NCI-H128 (cell line): ENCODE data around the gene GRB10.

ENCODE experiments used
- DNase-seq: peaks from one replicate; lab custom pipeline; 2025; ENCODE audit not compliant: unreplicated experiment; lab: John Stamatoyannopoulos, UW

The GRB10 gene

DNA sequence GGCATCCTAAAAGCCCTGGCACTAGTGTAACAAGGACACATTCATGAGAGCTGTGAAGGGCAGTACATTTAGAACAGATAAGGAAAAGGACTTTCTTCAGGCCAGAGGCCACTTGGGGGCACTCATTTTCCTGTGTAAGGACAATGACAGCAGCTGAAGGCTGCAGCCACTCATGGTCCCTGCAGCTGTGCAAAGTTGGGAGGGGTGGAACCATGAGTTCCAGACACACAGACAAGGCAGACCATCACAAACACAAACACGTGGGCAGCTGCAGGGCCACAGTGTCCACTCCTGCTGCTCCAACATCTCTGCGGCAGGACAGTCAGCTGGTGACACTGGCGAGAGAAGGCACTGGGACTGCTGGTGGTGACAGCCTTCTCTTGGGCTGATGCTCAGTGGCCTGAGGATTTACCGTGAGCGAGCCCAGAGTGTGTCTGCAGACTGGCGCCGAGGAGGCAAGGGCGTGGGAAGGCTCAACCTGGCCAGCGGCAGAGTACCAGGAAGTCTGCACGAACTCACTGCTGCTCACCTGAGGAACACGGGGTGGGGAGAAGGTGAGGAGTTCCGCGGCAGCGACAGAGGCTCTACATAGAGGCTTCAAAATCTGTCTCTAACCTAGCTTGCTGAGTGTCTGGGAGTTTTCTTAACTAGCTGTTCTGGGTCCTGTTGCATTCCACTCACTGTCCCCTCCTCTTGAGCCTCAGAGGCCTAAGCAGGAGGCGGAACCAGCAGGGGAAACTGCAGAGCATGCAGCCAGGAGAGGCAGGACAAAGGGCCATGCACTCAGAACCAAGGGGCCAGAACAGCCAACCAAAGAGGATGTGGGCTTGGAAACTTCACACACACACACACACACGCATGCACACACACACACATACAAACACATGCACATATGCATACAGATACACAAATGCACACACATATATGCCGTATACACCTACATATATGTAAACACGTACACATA, 141.0 kb downstream of the GRB10 start:
- DNase-seq, result no peak

GRCh38 chr7:50640779-50641178, 141.9 kb downstream of the GRB10 start:
- DNase-seq, result no peak

DNA sequence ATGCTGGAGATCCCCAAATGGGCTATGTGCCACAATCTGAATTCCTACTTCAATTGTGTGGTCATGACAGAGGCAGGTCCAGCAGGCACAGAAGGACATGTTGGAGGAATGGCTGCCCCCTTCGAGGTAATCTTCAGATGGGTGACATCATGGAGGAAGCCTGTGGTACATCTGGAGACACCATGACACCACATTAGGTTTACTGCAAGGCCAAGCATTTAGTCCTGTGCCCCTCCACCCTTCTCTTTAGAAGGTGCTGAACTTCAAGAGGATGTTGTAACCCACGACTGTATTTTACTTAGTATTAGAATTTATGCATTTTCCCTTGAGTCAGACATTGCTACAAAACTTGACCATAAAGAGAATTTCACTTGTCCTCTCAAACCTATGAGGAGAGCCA, 142.4 kb downstream of the GRB10 start:
- no peak for DNase-seq

GRCh38 chr7:50637725-50638643, 144.7 kb downstream of the GRB10 start:
- no peak for DNase-seq

DNA sequence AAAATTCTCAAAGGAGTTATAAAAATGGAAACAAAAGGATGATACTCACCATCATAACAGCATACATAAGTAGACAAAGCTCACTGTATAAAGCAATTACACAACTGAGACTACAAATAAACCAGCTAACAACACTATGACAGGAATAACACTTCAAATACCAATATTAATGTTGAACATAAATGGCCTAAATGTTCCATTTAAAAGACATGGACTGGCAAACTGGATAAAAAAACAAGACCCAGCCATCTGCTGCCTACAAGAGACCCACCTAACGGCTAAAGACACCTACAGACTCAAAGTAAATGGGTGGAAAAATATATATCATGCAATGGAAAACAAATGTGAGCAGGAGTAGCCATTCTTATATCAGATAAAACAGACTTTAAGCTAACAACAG, 148.3 kb downstream of the GRB10 start:
- no peak for DNase-seq

GRCh38 chr7:50633414-50633710, 149.3 kb downstream of the GRB10 start:
- no peak for DNase-seq

- no peak for DNase-seq
Measured at GRCh38 chr7:50632561-50633413, 149.9 kb downstream of the GRB10 start.

DNA sequence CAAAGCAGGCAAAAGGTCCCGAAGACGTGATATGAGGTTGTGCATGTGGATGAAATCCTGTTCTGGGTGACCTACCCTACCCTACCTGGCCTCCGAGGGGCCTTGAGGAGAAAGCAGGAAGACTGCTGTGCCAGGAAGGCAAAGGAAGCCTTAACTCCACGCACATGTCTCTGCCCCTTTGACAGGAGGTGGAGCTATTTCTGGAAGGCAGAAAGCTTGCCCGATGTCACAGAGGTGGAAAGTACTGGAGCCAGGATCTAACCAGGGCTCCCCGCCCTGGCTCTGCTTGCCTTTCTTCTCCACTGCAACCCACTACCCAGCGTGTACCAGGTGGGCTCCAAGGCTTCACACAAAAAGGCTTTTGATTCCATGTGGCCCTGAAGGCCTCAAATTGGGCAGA, 151.1 kb downstream of the GRB10 start:
- DNase-seq, result no peak

DNA sequence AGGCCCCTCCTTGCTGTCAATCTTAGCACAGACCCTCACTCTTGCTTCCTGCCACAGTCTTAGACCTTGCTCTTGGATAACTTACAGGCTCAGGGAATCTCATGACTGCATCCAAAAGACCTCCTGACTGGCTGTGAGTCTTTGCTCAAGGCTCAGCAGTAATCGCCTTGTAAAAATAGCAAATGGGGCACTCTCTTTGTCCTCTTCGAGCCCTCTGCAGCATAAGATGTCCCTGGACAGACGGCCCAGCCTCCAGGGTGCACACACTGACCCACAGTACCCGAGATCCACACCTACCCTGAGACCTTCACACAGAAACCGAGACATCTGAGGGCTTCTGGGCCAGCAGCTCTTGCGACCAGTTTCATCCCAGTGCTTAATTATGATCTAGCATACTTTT, 151.6 kb downstream of the GRB10 start:
- no peak for DNase-seq

- no peak for DNase-seq
Measured at GRCh38 chr7:50629238-50629901, 153.3 kb downstream of the GRB10 start.

GRCh38 chr7:50628434-50629084, 154.1 kb downstream of the GRB10 start:
- no peak for DNase-seq

DNA sequence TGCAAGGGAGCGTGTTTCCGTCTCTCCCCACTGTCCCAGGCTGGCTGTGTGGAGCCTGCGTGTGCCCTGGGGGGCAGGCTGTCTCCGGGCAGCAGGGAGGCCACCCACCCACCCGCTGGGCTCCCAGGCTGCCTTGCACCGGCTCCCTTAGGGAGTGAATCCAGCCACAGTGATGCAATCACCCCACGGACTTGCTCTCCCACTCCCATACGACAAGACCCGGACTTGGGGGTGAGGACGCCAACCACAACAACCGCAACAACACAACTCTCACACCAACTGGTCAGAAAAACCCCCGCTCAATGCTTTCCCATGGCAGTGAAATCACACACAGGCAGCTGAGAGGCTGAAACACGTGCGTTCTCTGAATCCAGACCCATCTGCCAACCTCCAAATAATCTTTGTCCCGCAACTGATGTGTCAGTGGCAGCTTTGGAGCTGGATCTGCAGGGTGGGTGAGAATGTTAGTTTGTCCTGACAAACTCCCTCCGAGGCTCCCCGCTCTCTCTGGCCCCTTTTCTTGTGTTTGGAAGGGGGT, 154.8 kb downstream of the GRB10 start:
- no peak for DNase-seq

- DNase-seq, result no peak
Measured at GRCh38 chr7:50626286-50626685, 156.4 kb downstream of the GRB10 start.

DNA sequence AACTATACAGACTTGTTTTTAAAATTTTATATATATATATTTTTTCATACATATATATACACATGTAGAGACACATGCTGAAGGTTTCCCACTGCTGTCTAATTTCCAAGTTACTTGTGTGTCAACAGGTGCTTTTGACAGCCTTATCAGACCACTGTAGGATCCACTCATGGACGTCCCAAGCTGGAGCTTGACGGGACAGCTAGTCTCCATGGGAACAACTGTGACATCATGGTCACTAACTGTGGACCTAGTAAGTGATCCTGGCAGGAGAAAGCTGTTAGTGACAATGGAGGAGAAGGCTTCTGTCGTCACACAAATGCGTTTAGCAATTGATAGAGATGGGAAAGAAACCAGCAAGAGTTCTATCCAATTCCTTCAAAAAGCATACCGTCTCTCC, 157.3 kb downstream of the GRB10 start:
- no peak for DNase-seq

- no peak for DNase-seq
Measured at GRCh38 chr7:50622821-50623220, 159.9 kb downstream of the GRB10 start.

- DNase-seq, result no peak
Measured at GRCh38 chr7:50621973-50622490, 160.7 kb downstream of the GRB10 start.

- no peak for DNase-seq
Measured at GRCh38 chr7:50621206-50621605, 161.5 kb downstream of the GRB10 start.

DNA sequence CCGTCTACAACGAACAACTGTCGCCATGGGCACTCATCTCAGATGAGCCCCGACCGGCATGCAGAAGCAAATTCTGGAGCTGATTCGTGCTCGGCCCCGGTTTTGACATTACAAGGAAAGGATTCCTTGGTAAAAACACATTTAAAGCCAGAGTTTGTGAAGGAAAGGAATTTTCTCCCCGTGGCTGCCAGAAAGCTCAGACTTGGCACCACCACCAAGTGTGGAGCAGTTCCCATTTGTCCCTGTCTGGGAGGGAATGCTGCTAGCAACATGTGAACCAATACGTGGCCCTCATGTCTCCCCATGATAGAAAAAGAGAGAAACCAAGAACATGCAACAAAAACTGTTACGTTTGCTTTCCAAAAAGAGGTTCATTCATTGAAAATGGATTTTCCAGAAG, 162.3 kb downstream of the GRB10 start:
- no peak for DNase-seq

DNA sequence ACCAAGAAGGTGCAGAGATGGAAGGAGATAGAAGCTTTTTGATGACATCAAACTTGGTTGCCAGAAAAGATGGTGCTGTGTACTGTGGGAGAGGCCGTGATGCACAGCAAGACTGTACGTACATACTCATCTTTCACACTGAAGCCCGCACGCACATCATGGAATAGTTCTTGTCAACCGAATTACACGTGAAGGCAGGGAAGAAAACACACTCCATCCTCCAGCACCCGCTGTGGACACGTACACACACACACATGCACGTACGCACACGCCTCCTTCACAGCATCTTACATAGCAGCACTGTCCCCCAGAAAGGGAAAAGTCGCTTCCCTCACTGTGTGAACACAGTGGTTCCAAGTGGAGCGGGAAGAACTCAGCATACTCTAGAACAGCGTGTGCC, 163.0 kb downstream of the GRB10 start:
- no peak for DNase-seq

- DNase-seq, result no peak
Measured at GRCh38 chr7:50618281-50618680, 164.4 kb downstream of the GRB10 start.
